Measurements from ENCODE around the gene CRYBG3.
A peak's percentile ranks its signal among the peaks of the same experiment; 100 is the strongest.

CRYBG3 gene

DNA sequence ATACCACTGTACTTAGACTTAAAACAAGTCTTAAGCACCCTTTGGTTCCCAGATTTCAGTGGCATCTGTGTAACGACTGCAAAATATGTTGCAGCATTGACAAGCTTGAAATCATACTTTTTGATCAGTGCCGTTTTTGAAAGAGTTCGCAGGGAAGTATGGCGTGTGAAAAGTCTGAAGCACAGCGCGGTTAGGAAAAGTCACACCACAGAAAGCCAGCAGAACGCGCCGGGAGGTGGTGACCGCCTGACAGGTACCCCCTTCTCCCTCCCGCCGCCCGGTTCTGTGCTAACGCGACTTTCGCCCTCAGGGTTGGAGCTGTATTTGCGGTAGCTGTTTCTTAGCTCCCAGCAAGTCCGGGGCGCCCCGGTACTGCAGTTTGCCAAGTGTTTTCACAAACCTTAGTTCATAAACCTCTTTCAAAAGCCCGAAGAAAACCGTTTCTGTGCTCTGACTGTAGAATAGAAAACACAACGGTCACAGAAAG, 481 bp upstream of the CRYBG3 start:
- Histone ChIP-seq H2BK5ac (ENCODE audit: low read length) (no peak overlapping the region), H3K4me3 (ENCODE audit: low read length) (peak overlapping the region; percentile 50), H3K4me2 (ENCODE audit: low read length) (peak overlapping the region; percentile 89), H3K56ac (ENCODE audit: low read length) (peak overlapping the region; percentile 93), H3K79me1 (ENCODE audit: low read length) (peaks cover 2% of the 10 kb centered on the region), H4K5ac (ENCODE audit: low read length) (no peak overlapping the region), H4K8ac (ENCODE audit: low read depth, low read length) (no peak overlapping the region), H3K79me2 (ENCODE audit: control insufficient read depth, insufficient read depth, low read length) (no peaks in the 10 kb centered on the region), H3K9ac (ENCODE audit: low read length) (peak overlapping the region; percentile 56), H3K18ac (ENCODE audit: low read length) (peak overlapping the region; percentile 34), H3K27me3 (ENCODE audit: insufficient read depth, low read length, poor library complexity) (peaks cover 2% of the 10 kb centered on the region), H2AK5ac (ENCODE audit: low read length) (no peak overlapping the region), H3K4ac (ENCODE audit: low read depth, low read length) (no peak overlapping the region), H2BK120ac (ENCODE audit: low read depth, low read length) (no peak overlapping the region), H2BK15ac (replicated peaks; ENCODE audit: low read depth) (no peak overlapping the region), H3K36me3 (ENCODE audit: control insufficient read depth, insufficient read depth, low read length) (no peaks in the 10 kb centered on the region), H3K27ac (ENCODE audit: low read depth, low read length) (no peak overlapping the region), H3K4me1 (ENCODE audit: control insufficient read depth, low read depth, low read length) (peaks cover 2% of the 10 kb centered on the region), H3K23ac (ENCODE audit: low read length) (no peak overlapping the region)
- DNase-seq = no peak
- no CpG with 5 or more reads among the region's 23 CpGs for WGBS (ENCODE audit: extremely low coverage, insufficient coverage, low lambda C conversion rate)

DNA sequence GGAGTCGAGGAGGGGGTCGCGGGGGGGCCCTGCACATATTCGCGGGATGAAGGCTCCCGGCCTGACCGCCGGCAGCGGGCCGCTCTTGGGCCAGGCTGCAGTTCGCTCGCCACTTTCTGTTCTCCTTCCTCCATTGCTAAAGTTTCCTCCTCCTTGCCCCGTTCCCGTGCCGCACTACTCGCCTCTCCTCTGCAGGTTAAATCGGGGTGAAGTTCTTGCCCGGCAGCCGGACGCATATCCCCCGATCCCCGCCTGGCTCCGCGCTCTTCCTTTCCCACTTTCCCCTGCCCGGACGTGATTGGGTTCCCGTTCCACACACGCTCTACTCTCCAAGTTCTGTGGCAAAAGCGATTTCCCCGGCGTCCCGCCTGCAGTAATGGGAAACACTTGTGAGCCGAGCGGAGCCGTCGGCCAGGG, 556 bp downstream of the CRYBG3 start:
- H4K8ac ChIP-seq (ENCODE audit: low read depth, low read length) = no peak overlapping the region
- no peak overlapping the region for H3K27ac ChIP-seq (ENCODE audit: low read depth, low read length)
- peak overlapping the region; percentile 19 for H3K4ac ChIP-seq (ENCODE audit: low read depth, low read length)
- H2AK5ac ChIP-seq (ENCODE audit: low read length) = no peak overlapping the region
- peaks cover 2% of the 10 kb centered on the region for H3K4me1 ChIP-seq (ENCODE audit: control insufficient read depth, low read depth, low read length)
- H3K36me3 ChIP-seq (ENCODE audit: control insufficient read depth, insufficient read depth, low read length) = no peaks in the 10 kb centered on the region
- H2BK15ac ChIP-seq (replicated peaks; ENCODE audit: low read depth) = no peak overlapping the region
- peaks cover 2% of the 10 kb centered on the region for H3K79me1 ChIP-seq (ENCODE audit: low read length)
- peak overlapping the region; percentile 86 for H3K9ac ChIP-seq (ENCODE audit: low read length)
- peak overlapping the region; percentile 95 for H3K23ac ChIP-seq (ENCODE audit: low read length)
- H3K56ac ChIP-seq (ENCODE audit: low read length) = peak overlapping the region; percentile 93
- peak overlapping the region; percentile 87 for H3K4me2 ChIP-seq (ENCODE audit: low read length)
- no peak overlapping the region for H2BK120ac ChIP-seq (ENCODE audit: low read depth, low read length)
- no peak overlapping the region for H4K5ac ChIP-seq (ENCODE audit: low read length)
- peak; percentile 56 for DNase-seq
- no peaks in the 10 kb centered on the region for H3K79me2 ChIP-seq (ENCODE audit: control insufficient read depth, insufficient read depth, low read length)
- H3K18ac ChIP-seq (ENCODE audit: low read length) = peak overlapping the region; percentile 51
- WGBS (ENCODE audit: extremely low coverage, insufficient coverage, low lambda C conversion rate) = no CpG with 5 or more reads among the region's 36 CpGs
- peak overlapping the region; percentile 83 for H3K4me3 ChIP-seq (ENCODE audit: low read length)
- no peak overlapping the region for H2BK5ac ChIP-seq (ENCODE audit: low read length)
- peaks cover 2% of the 10 kb centered on the region for H3K27me3 ChIP-seq (ENCODE audit: insufficient read depth, low read length, poor library complexity)

- no peak for DNase-seq
Observed at GRCh38 chr3:97823046-97824004, 1.5 kb downstream of the CRYBG3 start.

DNA sequence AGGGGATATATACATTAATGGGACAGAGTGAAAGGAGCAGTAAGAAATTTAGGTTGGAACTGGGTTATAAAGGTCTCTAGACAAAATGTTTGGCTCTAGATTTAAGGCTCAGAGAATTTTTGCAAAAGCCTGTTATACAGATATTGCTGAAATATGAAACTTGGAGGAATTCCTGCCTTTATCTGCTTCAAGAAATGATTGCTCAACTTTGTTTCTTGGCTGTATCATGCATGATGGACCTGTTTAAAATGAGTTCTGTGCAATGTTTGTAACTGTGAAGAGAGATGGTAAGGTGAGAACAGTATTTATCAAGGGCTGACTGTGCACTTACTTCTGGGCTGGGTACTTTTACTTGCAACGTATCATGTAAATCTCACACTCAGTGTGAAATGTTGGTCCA, 3.3 kb downstream of the CRYBG3 start:
- Histone ChIP-seq H2AK5ac (ENCODE audit: low read length) (no peak overlapping the region), H3K27me3 (ENCODE audit: insufficient read depth, low read length, poor library complexity) (peaks cover 2% of the 10 kb centered on the region), H2BK120ac (ENCODE audit: low read depth, low read length) (no peak overlapping the region), H3K18ac (ENCODE audit: low read length) (no peak overlapping the region), H3K9ac (ENCODE audit: low read length) (no peak overlapping the region), H3K79me2 (ENCODE audit: control insufficient read depth, insufficient read depth, low read length) (no peaks in the 10 kb centered on the region), H3K56ac (ENCODE audit: low read length) (no peak overlapping the region), H2BK15ac (replicated peaks; ENCODE audit: low read depth) (no peak overlapping the region), H3K36me3 (ENCODE audit: control insufficient read depth, insufficient read depth, low read length) (no peaks in the 10 kb centered on the region), H3K4ac (ENCODE audit: low read depth, low read length) (no peak overlapping the region), H3K23ac (ENCODE audit: low read length) (no peak overlapping the region), H2BK5ac (ENCODE audit: low read length) (no peak overlapping the region), H3K4me1 (ENCODE audit: control insufficient read depth, low read depth, low read length) (peaks cover 2% of the 10 kb centered on the region), H3K4me2 (ENCODE audit: low read length) (no peak overlapping the region), H3K79me1 (ENCODE audit: low read length) (peaks cover 2% of the 10 kb centered on the region), H3K4me3 (ENCODE audit: low read length) (no peak overlapping the region), H3K27ac (ENCODE audit: low read depth, low read length) (no peak overlapping the region), H4K8ac (ENCODE audit: low read depth, low read length) (no peak overlapping the region), H4K5ac (ENCODE audit: low read length) (no peak overlapping the region)
- WGBS (ENCODE audit: extremely low coverage, insufficient coverage, low lambda C conversion rate) = no CpG with 5 or more reads among the region's 1 CpG
- DNase-seq = no peak

More at GRCh38 chr3:97823046-97824004, 1.5 kb downstream of the CRYBG3 start:
- Histone ChIP-seq H3K27ac (ENCODE audit: low read depth, low read length) (no peak overlapping the region), H3K4ac (ENCODE audit: low read depth, low read length) (no peak overlapping the region), H3K9ac (ENCODE audit: low read length) (peak overlapping the region; percentile 86), H2AK5ac (ENCODE audit: low read length) (no peak overlapping the region), H3K36me3 (ENCODE audit: control insufficient read depth, insufficient read depth, low read length) (no peaks in the 10 kb centered on the region), H2BK5ac (ENCODE audit: low read length) (no peak overlapping the region), H3K18ac (ENCODE audit: low read length) (no peak overlapping the region), H4K5ac (ENCODE audit: low read length) (no peak overlapping the region), H3K4me3 (ENCODE audit: low read length) (no peak overlapping the region), H3K56ac (ENCODE audit: low read length) (peak overlapping the region; percentile 93), H4K8ac (ENCODE audit: low read depth, low read length) (no peak overlapping the region), H3K23ac (ENCODE audit: low read length) (peak overlapping the region; percentile 18), H3K4me1 (ENCODE audit: control insufficient read depth, low read depth, low read length) (peaks cover 2% of the 10 kb centered on the region), H3K79me2 (ENCODE audit: control insufficient read depth, insufficient read depth, low read length) (no peaks in the 10 kb centered on the region), H2BK120ac (ENCODE audit: low read depth, low read length) (no peak overlapping the region), H3K79me1 (ENCODE audit: low read length) (peaks cover 2% of the 10 kb centered on the region), H3K27me3 (ENCODE audit: insufficient read depth, low read length, poor library complexity) (peaks cover 2% of the 10 kb centered on the region), H2BK15ac (replicated peaks; ENCODE audit: low read depth) (no peak overlapping the region), H3K4me2 (ENCODE audit: low read length) (peak overlapping the region; percentile 87)
- no CpG with 5 or more reads among the region's 17 CpGs for WGBS (ENCODE audit: extremely low coverage, insufficient coverage, low lambda C conversion rate)

DNA sequence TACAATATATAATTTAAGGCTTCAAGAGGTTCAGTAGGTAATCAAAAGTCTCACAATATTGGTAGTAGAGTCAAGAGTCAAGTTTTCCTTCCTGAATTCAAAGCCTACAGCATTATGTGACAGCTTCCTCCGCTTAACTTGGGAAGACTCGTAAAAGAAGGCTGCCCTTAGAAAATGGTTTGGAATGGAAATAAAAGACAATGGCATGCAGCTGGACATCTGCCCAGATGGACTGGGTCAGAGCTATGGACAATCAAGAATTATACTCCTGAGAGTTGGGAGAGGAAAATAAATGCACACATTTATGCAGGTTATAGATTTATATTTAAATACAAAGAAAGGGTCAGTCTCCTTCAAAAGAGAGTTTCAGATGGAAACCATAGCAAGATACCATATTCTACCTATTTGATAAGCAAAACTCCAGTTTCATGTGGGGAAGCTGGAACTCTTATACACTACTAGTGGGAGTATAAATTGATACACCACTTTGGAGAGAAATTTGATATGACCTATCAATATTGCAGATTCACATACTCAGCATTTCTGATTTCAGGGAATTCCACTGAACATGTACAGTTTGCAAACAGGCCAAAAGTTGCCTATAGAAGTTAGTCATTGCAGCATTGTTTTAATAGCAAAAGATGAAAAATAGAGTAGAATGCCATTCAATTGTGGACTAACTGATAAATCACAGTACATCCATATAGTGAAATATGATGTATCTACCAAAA, 6.1 kb downstream of the CRYBG3 start:
- no CpG with 5 or more reads among the region's 2 CpGs for WGBS (ENCODE audit: extremely low coverage, insufficient coverage, low lambda C conversion rate)
- H2BK5ac ChIP-seq (ENCODE audit: low read length) = no peak overlapping the region
- H3K4me1 ChIP-seq (ENCODE audit: control insufficient read depth, low read depth, low read length) = peaks cover 2% of the 10 kb centered on the region
- no peak overlapping the region for H3K18ac ChIP-seq (ENCODE audit: low read length)
- no peak overlapping the region for H2AK5ac ChIP-seq (ENCODE audit: low read length)
- H3K23ac ChIP-seq (ENCODE audit: low read length) = no peak overlapping the region
- H3K4ac ChIP-seq (ENCODE audit: low read depth, low read length) = no peak overlapping the region
- no peak overlapping the region for H3K56ac ChIP-seq (ENCODE audit: low read length)
- H3K4me3 ChIP-seq (ENCODE audit: low read length) = no peak overlapping the region
- H4K8ac ChIP-seq (ENCODE audit: low read depth, low read length) = no peak overlapping the region
- H3K27me3 ChIP-seq (ENCODE audit: insufficient read depth, low read length, poor library complexity) = peaks cover 2% of the 10 kb centered on the region
- DNase-seq = no peak
- no peak overlapping the region for H2BK15ac ChIP-seq (replicated peaks; ENCODE audit: low read depth)
- no peak overlapping the region for H4K5ac ChIP-seq (ENCODE audit: low read length)
- no peak overlapping the region for H3K27ac ChIP-seq (ENCODE audit: low read depth, low read length)
- H3K9ac ChIP-seq (ENCODE audit: low read length) = no peak overlapping the region
- H3K79me2 ChIP-seq (ENCODE audit: control insufficient read depth, insufficient read depth, low read length) = no peaks in the 10 kb centered on the region
- H3K4me2 ChIP-seq (ENCODE audit: low read length) = no peak overlapping the region
- H3K79me1 ChIP-seq (ENCODE audit: low read length) = peaks cover 2% of the 10 kb centered on the region
- no peaks in the 10 kb centered on the region for H3K36me3 ChIP-seq (ENCODE audit: control insufficient read depth, insufficient read depth, low read length)
- no peak overlapping the region for H2BK120ac ChIP-seq (ENCODE audit: low read depth, low read length)

Data from mesendoderm (in vitro differentiated cells).